GM12891 (cell line): Measurements from ENCODE around the gene RASAL1.

Experiments
- PAX5 ChIP-seq: IDR thresholded peaks from 2 replicates; pipeline ENCODE4 v1.6.1; 2011; ENCODE audit warnings: low read length, moderate library complexity, mild to moderate bottlenecking; ENCODE audit not compliant: insufficient read depth, severe bottlenecking
- POLR2A ChIP-seq: IDR thresholded peaks from 2 replicates; pipeline ENCODE4 v1.6.1; 2011; ENCODE audit warnings: low read depth, low read length, control low read depth
- POLR2AphosphoS5 ChIP-seq: IDR thresholded peaks from 2 replicates; pipeline ENCODE4 v1.6.1; 2011; ENCODE audit warnings: low read depth, low read length, control low read depth
- POU2F2 ChIP-seq: IDR thresholded peaks from 2 replicates; pipeline ENCODE4 v1.6.1; 2011; ENCODE audit warnings: low read depth, mild to moderate bottlenecking, control low read depth, low read length, moderate library complexity
- SPI1 ChIP-seq: IDR thresholded peaks from 2 replicates; pipeline ENCODE4 v1.6.1; 2011; ENCODE audit warnings: low read depth, low read length, control low read depth
- TAF1 ChIP-seq: IDR thresholded peaks from 2 replicates; pipeline ENCODE4 v1.6.1; 2011; ENCODE audit warnings: low read depth, low read length, control low read depth

GRCh38 chr12:113162102-113163029 lies 26.8 kb upstream of the RASAL1 start:
- TF ChIP-seq SPI1 = no peak
- TF ChIP-seq POLR2A = no peak
- TF ChIP-seq TAF1 = no peak
- no peak for TF ChIP-seq POLR2AphosphoS5
- no peak for TF ChIP-seq POU2F2
- TF ChIP-seq PAX5 = no peak
